Astrocyte (in vitro differentiated cells and primary cell): ENCODE data around the gene TRMT2A. TPM values are rescaled to one million over a fixed set of nuclear protein-coding genes. Genes with fewer than 3 reads are reported as not detected.

Experiments
- DNase-seq: peaks from one replicate; pipeline ENCODE4 v3.0.0-alpha.2; 2010; ENCODE audit warnings: low read depth
- FAIRE-seq: peaks from 2 replicates; lab custom pipeline; 2011; peaks lifted over from hg19 to GRCh38; lab: Jason Lieb, UNC
- H2AFZ ChIP-seq: 2 replicates; pipeline ENCODE4 v1.6.0; 2012; ENCODE audit warnings: low read depth, low read length, inconsistent platforms
- H3K27ac ChIP-seq: 2 replicates; pipeline ENCODE4 v1.5.1; 2011; ENCODE audit warnings: low read depth, low read length, inconsistent platforms
- H3K27me3 ChIP-seq: 2 replicates; pipeline ENCODE4 v1.6.0; 2011; ENCODE audit warnings: low read length, inconsistent platforms; ENCODE audit not compliant: insufficient read depth
- H3K36me3 ChIP-seq: 2 replicates; pipeline ENCODE4 v1.5.1; 2011; ENCODE audit warnings: low read length, inconsistent platforms; ENCODE audit not compliant: insufficient read depth
- H3K4me1 ChIP-seq: 2 replicates; pipeline ENCODE4 v1.5.1; 2011; ENCODE audit warnings: low read length, inconsistent platforms; ENCODE audit not compliant: insufficient read depth
- H3K4me2 ChIP-seq: 2 replicates; pipeline ENCODE4 v1.6.0; 2012; ENCODE audit warnings: low read length, inconsistent platforms
- H3K4me3 ChIP-seq: 2 replicates; pipeline ENCODE4 v1.5.1; 2011; ENCODE audit warnings: low read depth, mild to moderate bottlenecking, low read length, inconsistent platforms; ENCODE audit not compliant: insufficient read depth
- H3K79me2 ChIP-seq: 2 replicates; pipeline ENCODE4 v1.6.0; 2012; ENCODE audit warnings: mild to moderate bottlenecking, low read length, inconsistent platforms; ENCODE audit not compliant: insufficient read depth
- H3K9ac ChIP-seq: 2 replicates; pipeline ENCODE4 v1.6.0; 2012; ENCODE audit warnings: mild to moderate bottlenecking, low read length, inconsistent platforms
- H3K9me3 ChIP-seq: 2 replicates; pipeline ENCODE4 v1.5.1; 2012; ENCODE audit warnings: low read depth, mild to moderate bottlenecking, low read length, inconsistent platforms; ENCODE audit not compliant: insufficient read depth
- H4K20me1 ChIP-seq: 2 replicates; pipeline ENCODE4 v1.6.0; 2012; ENCODE audit warnings: low read length, inconsistent platforms; ENCODE audit not compliant: insufficient read depth
- H3K27ac Mint-ChIP-seq: one replicate; pipeline ENCODE4 v1.8.0; 2021; ENCODE audit warnings: mild to moderate bottlenecking, mixed read lengths; ENCODE audit not compliant: unreplicated experiment
- H3K27me3 Mint-ChIP-seq: one replicate; pipeline ENCODE4 v1.8.0; 2021; ENCODE audit warnings: low read depth, mixed read lengths; ENCODE audit not compliant: unreplicated experiment
- H3K36me3 Mint-ChIP-seq: one replicate; pipeline ENCODE4 v1.8.0; 2021; ENCODE audit warnings: low read depth, mixed read lengths; ENCODE audit not compliant: unreplicated experiment
- H3K4me1 Mint-ChIP-seq: one replicate; pipeline ENCODE4 v1.8.0; 2021; ENCODE audit warnings: low read depth, mixed read lengths; ENCODE audit not compliant: unreplicated experiment
- H3K4me3 Mint-ChIP-seq: one replicate; pipeline ENCODE4 v1.8.0; 2021; ENCODE audit warnings: mild to moderate bottlenecking, moderate library complexity, mixed read lengths; ENCODE audit not compliant: unreplicated experiment
- H3K9me3 Mint-ChIP-seq: one replicate; pipeline ENCODE4 v1.8.0; 2021; ENCODE audit warnings: mild to moderate bottlenecking, mixed read lengths; ENCODE audit not compliant: unreplicated experiment
- EZH2 ChIP-seq: IDR thresholded peaks from 2 replicates; pipeline ENCODE4 v1.6.1; 2012; ENCODE audit warnings: mild to moderate bottlenecking, low read length, inconsistent platforms; ENCODE audit not compliant: insufficient read depth
- total RNA-seq: library from RNA; stranded (reverse); gene quantifications from 2 replicates; pipeline ENCODE4 v1.2.1, GENCODE V29; 2021
- TF ChIP-seq, protein P1 (sequence below): IDR thresholded peaks from 2 replicates; pipeline ENCODE4 v1.5.1; 2011; ENCODE audit warnings: low read depth, mild to moderate bottlenecking, inconsistent platforms, low read length, moderate library complexity; ENCODE audit not compliant: insufficient read depth

The TRMT2A gene
- total RNA-seq, 1 donor from 2014 or later, result 32.9 TPM

DNA sequence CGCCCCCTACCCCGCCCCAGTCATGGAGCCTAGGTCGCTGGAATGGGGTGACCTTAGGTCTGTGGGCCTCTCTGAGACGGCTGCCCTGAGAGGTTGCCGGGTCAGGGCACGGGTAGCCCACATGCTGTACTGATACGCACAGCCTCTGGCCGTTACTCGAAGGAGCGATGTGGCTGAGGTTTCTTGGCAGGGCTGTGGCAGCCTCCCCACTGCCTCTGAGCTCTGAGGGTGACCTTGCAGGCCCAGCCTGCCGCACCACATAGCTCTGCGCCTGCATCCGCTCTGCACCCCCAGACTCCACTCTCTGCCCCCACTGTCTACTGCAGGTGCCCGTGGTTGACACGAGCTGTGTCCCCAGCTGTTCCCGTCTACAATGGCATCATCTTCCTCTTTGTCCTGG, 21.8 kb upstream of the TRMT2A start:
- H3K4me1 ChIP-seq, result peaks cover 27% of the 10 kb centered on the region
- peaks cover 71% of the 10 kb centered on the region for H3K79me2 ChIP-seq
- H3K27me3 Mint-ChIP-seq, result no peaks in the 10 kb centered on the region
- H3K4me2 ChIP-seq, result no peak overlapping the region
- H3K4me3 Mint-ChIP-seq, result no peak overlapping the region
- no peak overlapping the region for H3K9ac ChIP-seq
- H3K27ac Mint-ChIP-seq, result peak overlapping the region; percentile 80
- H3K27ac ChIP-seq, result no peak overlapping the region
- no peaks in the 10 kb centered on the region for H3K36me3 ChIP-seq
- no peaks in the 10 kb centered on the region for H3K9me3 Mint-ChIP-seq
- H3K9me3 ChIP-seq, result no peaks in the 10 kb centered on the region
- peaks cover 7% of the 10 kb centered on the region for H3K36me3 Mint-ChIP-seq
- no peaks in the 10 kb centered on the region for H3K27me3 ChIP-seq
- H3K4me3 ChIP-seq, result no peak overlapping the region
- TF ChIP-seq, protein P1, sequence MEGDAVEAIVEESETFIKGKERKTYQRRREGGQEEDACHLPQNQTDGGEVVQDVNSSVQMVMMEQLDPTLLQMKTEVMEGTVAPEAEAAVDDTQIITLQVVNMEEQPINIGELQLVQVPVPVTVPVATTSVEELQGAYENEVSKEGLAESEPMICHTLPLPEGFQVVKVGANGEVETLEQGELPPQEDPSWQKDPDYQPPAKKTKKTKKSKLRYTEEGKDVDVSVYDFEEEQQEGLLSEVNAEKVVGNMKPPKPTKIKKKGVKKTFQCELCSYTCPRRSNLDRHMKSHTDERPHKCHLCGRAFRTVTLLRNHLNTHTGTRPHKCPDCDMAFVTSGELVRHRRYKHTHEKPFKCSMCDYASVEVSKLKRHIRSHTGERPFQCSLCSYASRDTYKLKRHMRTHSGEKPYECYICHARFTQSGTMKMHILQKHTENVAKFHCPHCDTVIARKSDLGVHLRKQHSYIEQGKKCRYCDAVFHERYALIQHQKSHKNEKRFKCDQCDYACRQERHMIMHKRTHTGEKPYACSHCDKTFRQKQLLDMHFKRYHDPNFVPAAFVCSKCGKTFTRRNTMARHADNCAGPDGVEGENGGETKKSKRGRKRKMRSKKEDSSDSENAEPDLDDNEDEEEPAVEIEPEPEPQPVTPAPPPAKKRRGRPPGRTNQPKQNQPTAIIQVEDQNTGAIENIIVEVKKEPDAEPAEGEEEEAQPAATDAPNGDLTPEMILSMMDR, result no peak
- TF ChIP-seq EZH2, result no peak
- FAIRE-seq (no peak), DNase-seq (no peak)
- peaks cover 68% of the 10 kb centered on the region for H4K20me1 ChIP-seq
- H3K4me1 Mint-ChIP-seq, result peaks cover 20% of the 10 kb centered on the region
- H2AFZ ChIP-seq, result no peak overlapping the region

DNA sequence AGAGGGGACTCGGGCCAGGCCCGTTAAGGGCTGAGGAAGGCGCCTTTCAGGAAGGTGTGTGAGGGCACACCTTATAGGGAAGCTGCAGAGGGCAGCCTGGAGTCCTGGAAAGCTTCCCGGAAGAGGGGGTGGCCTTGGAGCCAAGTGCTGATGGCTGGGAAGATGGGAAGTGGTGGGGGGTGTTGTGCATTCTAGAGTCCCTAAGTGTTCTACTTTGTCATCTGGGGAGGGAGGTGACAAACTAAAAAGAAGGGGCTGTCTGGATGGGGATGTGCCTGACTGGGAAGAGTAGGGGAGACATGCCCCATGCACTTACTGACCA, 21.4 kb upstream of the TRMT2A start:
- H3K4me3 ChIP-seq, result no peak overlapping the region
- peaks cover 23% of the 10 kb centered on the region for H3K4me1 Mint-ChIP-seq
- no peak overlapping the region for H3K27ac ChIP-seq
- peak overlapping the region; percentile 11 for H3K4me2 ChIP-seq
- H3K4me1 ChIP-seq, result peaks cover 27% of the 10 kb centered on the region
- H3K27me3 Mint-ChIP-seq, result no peaks in the 10 kb centered on the region
- peaks cover 10% of the 10 kb centered on the region for H3K36me3 Mint-ChIP-seq
- peak overlapping the region; percentile 10 for H3K9ac ChIP-seq
- H3K79me2 ChIP-seq, result peaks cover 75% of the 10 kb centered on the region
- no peaks in the 10 kb centered on the region for H3K27me3 ChIP-seq
- H3K9me3 Mint-ChIP-seq, result no peaks in the 10 kb centered on the region
- no peak for FAIRE-seq
- no peak overlapping the region for H3K4me3 Mint-ChIP-seq
- TF ChIP-seq, protein P1, result no peak
- TF ChIP-seq EZH2, result no peak
- H3K27ac Mint-ChIP-seq, result no peak overlapping the region
- peaks cover 71% of the 10 kb centered on the region for H4K20me1 ChIP-seq
- H3K36me3 ChIP-seq, result no peaks in the 10 kb centered on the region
- DNase-seq, result no peak
- no peak overlapping the region for H2AFZ ChIP-seq
- H3K9me3 ChIP-seq, result no peaks in the 10 kb centered on the region

DNA sequence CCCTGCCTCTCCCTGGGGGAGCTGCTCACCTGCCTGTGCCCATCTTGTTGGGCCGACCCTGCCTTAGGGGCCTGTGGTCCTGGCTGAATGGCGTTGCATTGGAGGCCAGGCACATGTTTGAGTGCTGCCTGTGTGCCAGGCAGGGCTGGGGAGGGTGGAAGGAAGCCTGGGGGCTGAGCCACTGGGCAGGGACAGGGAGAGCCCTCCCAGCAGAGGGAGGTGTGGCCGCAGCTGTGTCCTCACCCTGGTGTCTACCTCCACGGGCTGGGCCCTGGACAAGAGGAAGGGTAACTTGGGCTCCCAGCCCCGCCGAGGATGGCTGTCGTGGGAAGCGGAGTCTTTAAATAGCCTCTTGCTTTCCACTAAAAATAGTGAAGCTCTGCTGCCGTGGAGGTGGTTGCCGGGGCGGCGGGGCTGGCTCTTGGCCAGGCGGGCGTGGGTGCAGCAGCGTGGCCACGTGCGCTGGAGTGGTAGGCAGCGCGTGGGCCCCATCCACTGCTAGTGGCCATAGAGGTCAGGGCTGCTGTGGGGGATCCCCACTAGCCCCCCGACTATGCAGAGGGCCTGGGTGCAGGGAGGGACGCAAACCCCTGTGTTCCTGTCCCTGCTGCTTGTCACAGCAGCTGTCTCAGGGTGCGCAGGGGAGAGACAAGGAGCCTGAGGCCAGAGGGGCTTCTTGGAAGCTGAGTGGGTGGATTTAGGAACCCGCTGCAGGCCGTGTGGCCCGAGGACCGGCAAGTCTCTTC, 20.8 kb upstream of the TRMT2A start:
- peaks cover 25% of the 10 kb centered on the region for H3K4me1 Mint-ChIP-seq
- Histone ChIP-seq H2AFZ (no peak overlapping the region), H3K36me3 (no peaks in the 10 kb centered on the region), H3K79me2 (peaks cover 80% of the 10 kb centered on the region), H3K27ac (no peak overlapping the region), H3K4me2 (peak overlapping the region; percentile 22), H3K4me1 (peaks cover 30% of the 10 kb centered on the region), H3K9me3 (no peaks in the 10 kb centered on the region), H3K4me3 (no peak overlapping the region), H4K20me1 (peaks cover 76% of the 10 kb centered on the region), H3K9ac (peak overlapping the region; percentile 10), H3K27me3 (no peaks in the 10 kb centered on the region)
- TF ChIP-seq EZH2, result no peak
- TF ChIP-seq, protein P1, result no peak
- DNase-seq (no peak), FAIRE-seq (no peak)
- no peak overlapping the region for H3K4me3 Mint-ChIP-seq
- H3K9me3 Mint-ChIP-seq, result no peaks in the 10 kb centered on the region
- no peak overlapping the region for H3K27ac Mint-ChIP-seq
- no peaks in the 10 kb centered on the region for H3K27me3 Mint-ChIP-seq
- peaks cover 10% of the 10 kb centered on the region for H3K36me3 Mint-ChIP-seq
